ENCODE data around the gene ZBTB47. TPM values are rescaled to one million over a fixed set of nuclear protein-coding genes. Genes with fewer than 3 reads are reported as not detected.

The ZBTB47 gene
- polyA plus RNA-seq, 1 donor (not counting 4 experiments of a cell fraction or from before 2014, with no cell fraction given), result 5.1 TPM

- DNase-seq (ENCODE audit: low read depth, low spot score), result no peak
- Histone ChIP-seq H3K4me3 (ENCODE audit: control insufficient read depth in 2 of 3, extremely low read depth in 1 of 3, insufficient read depth in 2 of 3, low read depth in 1 of 3, low read length in 3 of 3) (no peak overlapping the region), H3K4me1 (ENCODE audit: control insufficient read depth, extremely low read depth, insufficient read depth, low read length) (peaks cover 4% of the 10 kb centered on the region), H3K27ac (ENCODE audit: control insufficient read depth, insufficient read depth, low read length) (no peak overlapping the region), H3K79me2 (ENCODE audit: control insufficient read depth, insufficient read depth, low read length) (no peaks in the 10 kb centered on the region), H3K36me3 (ENCODE audit: control insufficient read depth in 2 of 2, extremely low read depth in 1 of 2, insufficient read depth in 2 of 2, low read length in 2 of 2) (peaks cover 5 to 6% of the 10 kb centered on the region in 2 experiments), H3K27me3 (ENCODE audit: control insufficient read depth, extremely low read depth, insufficient read depth, low read length) (no peaks in the 10 kb centered on the region), H3K9me3 (ENCODE audit: control insufficient read depth, low read depth, low read length) (no peaks in the 10 kb centered on the region), H3K9me1 (ENCODE audit: control insufficient read depth, extremely low read depth, insufficient read depth, low read length) (no peaks in the 10 kb centered on the region), H3K4me2 (ENCODE audit: control insufficient read depth, extremely low read depth, insufficient read depth, low read depth, low read length) (no peak overlapping the region), H4K20me1 (ENCODE audit: control insufficient read depth, extremely low read depth, insufficient read depth, low read length) (no peaks in the 10 kb centered on the region), H3K9ac (ENCODE audit: control insufficient read depth, extremely low read depth, insufficient read depth, low read length) (no peak overlapping the region), H2AFZ (ENCODE audit: control insufficient read depth, low read length) (no peak overlapping the region)
- FAIRE-seq, result no peak
- no peak for TF ChIP-seq EZH2 (IDR thresholded peaks at IDR 0.05; ENCODE audit: low read length)
- dilution Hi-C loops (cut with MboI; ENCODE audit: extremely low pct_ligation_motif_present, low sequenced_read_pairs), result no loop called here
These were observed 11.8 kb downstream of the ZBTB47 start for GRCh38 chr3:42665050-42665878.

- Histone ChIP-seq H3K4me2 (ENCODE audit: control insufficient read depth, extremely low read depth, insufficient read depth, low read depth, low read length) (no peak overlapping the region), H3K4me1 (ENCODE audit: control insufficient read depth, extremely low read depth, insufficient read depth, low read length) (peaks cover 4% of the 10 kb centered on the region), H3K27ac (ENCODE audit: control insufficient read depth, insufficient read depth, low read length) (no peak overlapping the region), H3K4me3 (ENCODE audit: control insufficient read depth in 2 of 3, extremely low read depth in 1 of 3, insufficient read depth in 2 of 3, low read depth in 1 of 3, low read length in 3 of 3) (no peak overlapping the region), H4K20me1 (ENCODE audit: control insufficient read depth, extremely low read depth, insufficient read depth, low read length) (no peaks in the 10 kb centered on the region), H3K27me3 (ENCODE audit: control insufficient read depth, extremely low read depth, insufficient read depth, low read length) (no peaks in the 10 kb centered on the region), H3K9me3 (ENCODE audit: control insufficient read depth, low read depth, low read length) (no peaks in the 10 kb centered on the region), H3K79me2 (ENCODE audit: control insufficient read depth, insufficient read depth, low read length) (no peaks in the 10 kb centered on the region), H3K9ac (ENCODE audit: control insufficient read depth, extremely low read depth, insufficient read depth, low read length) (no peak overlapping the region), H3K36me3 (ENCODE audit: control insufficient read depth in 2 of 2, extremely low read depth in 1 of 2, insufficient read depth in 2 of 2, low read length in 2 of 2) (peaks cover 5% of the 10 kb centered on the region in 2 experiments), H3K9me1 (ENCODE audit: control insufficient read depth, extremely low read depth, insufficient read depth, low read length) (no peaks in the 10 kb centered on the region), H2AFZ (ENCODE audit: control insufficient read depth, low read length) (no peak overlapping the region)
- dilution Hi-C loops (cut with MboI; ENCODE audit: extremely low pct_ligation_motif_present, low sequenced_read_pairs), result no loop called here
- TF ChIP-seq EZH2 (IDR thresholded peaks at IDR 0.05; ENCODE audit: low read length) (no peak), CTCF (optimal IDR thresholded peaks at IDR 0.05 in 1 of 3, IDR thresholded peaks at IDR 0.05 in 1 of 3, conservative IDR thresholded peaks at IDR 0.05 in 1 of 3; ENCODE audit: extremely low read depth in 1 of 3, insufficient read depth in 2 of 3, low read length in 3 of 3) (no peak)
- no peak for FAIRE-seq
- DNase-seq (ENCODE audit: low read depth, low spot score), result no peak
These were observed 12.5 kb downstream of the ZBTB47 start for GRCh38 chr3:42666022-42666421.
